Measurements from ENCODE around the gene ELOVL1.
A peak's percentile ranks its signal among the peaks of the same experiment; 100 is the strongest.

The ELOVL1 gene

GRCh38 chr1:43352881-43353280 lies 14.9 kb downstream of the ELOVL1 start:
- no peak for DNase-seq

GRCh38 chr1:43352351-43352705 lies 15.5 kb downstream of the ELOVL1 start:
- no peak for DNase-seq

- no peak for DNase-seq
Measured at GRCh38 chr1:43351421-43352350, 16.1 kb downstream of the ELOVL1 start.

GRCh38 chr1:43350976-43351375 lies 16.8 kb downstream of the ELOVL1 start:
- DNase-seq = no peak

GRCh38 chr1:43349594-43350306 lies 18.1 kb downstream of the ELOVL1 start:
- no peak for DNase-seq

GRCh38 chr1:43348809-43349593 lies 18.8 kb downstream of the ELOVL1 start:
- peak; percentile 45 to 55 for DNase-seq

GRCh38 chr1:43348343-43348808 lies 19.4 kb downstream of the ELOVL1 start:
- DNase-seq = no peak

GRCh38 chr1:43346636-43347035 lies 21.2 kb downstream of the ELOVL1 start:
- DNase-seq = no peak

GRCh38 chr1:43345120-43345519 lies 22.7 kb downstream of the ELOVL1 start:
- no peak for DNase-seq

GRCh38 chr1:43344267-43344850 lies 23.5 kb downstream of the ELOVL1 start:
- DNase-seq = no peak

GRCh38 chr1:43340559-43340958 lies 27.3 kb downstream of the ELOVL1 start:
- DNase-seq = no peak

- no peak for DNase-seq
Measured at GRCh38 chr1:43339584-43340232, 28.1 kb downstream of the ELOVL1 start.

- no peak for DNase-seq
Measured at GRCh38 chr1:43338001-43338400, 29.8 kb downstream of the ELOVL1 start.

- no peak for DNase-seq
Measured at GRCh38 chr1:43337588-43337987, 30.2 kb downstream of the ELOVL1 start, which contains the start of gene MPL. TSS of gene MPL (plus strand) at chr1:43337818. CDS start at chr1:43337849, 31 bp downstream.

GRCh38 chr1:43334453-43335205 lies 33.2 kb downstream of the ELOVL1 start:
- DNase-seq = no peak

GRCh38 chr1:43331688-43332087 lies 36.1 kb downstream of the ELOVL1 start:
- DNase-seq = no peak

GRCh38 chr1:43329995-43330751 lies 37.6 kb downstream of the ELOVL1 start:
- peak; percentile 68 to 75 for DNase-seq

- no peak for DNase-seq
Measured at GRCh38 chr1:43327549-43328292, 40.1 kb downstream of the ELOVL1 start.

- DNase-seq = no peak
Measured at GRCh38 chr1:43325381-43325780, 42.4 kb downstream of the ELOVL1 start.

- no peak for DNase-seq
Measured at GRCh38 chr1:43324810-43325209, 43.0 kb downstream of the ELOVL1 start.

Measured in stimulated activated CD4-positive, alpha-beta T cell treated with anti-CD3 and anti-CD28 coated beads, Interleukin-2, amount 100 ng/mL, for 24 hours (primary cell).